Measurements from ENCODE around the gene SLC6A17.

Gene SLC6A17

DNA sequence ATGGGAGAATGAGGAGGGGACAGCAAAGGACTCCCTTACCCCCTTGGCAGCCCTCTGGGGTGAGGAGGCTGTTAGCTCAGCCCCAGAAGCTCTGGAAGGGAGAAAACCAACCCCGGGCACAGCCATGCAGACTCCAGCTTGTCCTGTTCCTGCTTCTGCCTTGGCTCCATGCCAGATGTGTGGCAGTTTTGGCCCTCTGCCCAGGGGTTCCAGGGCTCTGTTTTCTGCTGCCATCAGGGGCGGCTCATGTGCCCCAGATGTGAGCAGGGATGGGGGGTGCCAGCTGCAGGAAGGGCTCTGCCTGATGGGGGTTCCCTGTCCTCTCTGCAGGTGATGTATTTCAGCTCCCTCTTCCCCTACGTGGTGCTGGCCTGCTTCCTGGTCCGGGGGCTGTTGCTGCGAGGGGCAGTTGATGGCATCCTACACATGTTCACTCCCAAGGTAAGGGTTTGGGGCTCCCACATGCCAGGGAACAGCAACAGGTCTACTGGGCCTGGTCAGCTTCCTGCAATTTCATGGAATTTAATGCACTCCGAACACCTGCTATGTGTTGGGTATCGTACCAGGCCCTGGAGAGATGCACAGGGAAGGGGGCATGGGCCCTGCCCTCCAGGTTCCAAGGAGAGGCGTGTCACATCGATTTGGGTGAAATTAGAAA lies 26.1 kb downstream of the SLC6A17 start:
- DNase-seq = no peak

DNA sequence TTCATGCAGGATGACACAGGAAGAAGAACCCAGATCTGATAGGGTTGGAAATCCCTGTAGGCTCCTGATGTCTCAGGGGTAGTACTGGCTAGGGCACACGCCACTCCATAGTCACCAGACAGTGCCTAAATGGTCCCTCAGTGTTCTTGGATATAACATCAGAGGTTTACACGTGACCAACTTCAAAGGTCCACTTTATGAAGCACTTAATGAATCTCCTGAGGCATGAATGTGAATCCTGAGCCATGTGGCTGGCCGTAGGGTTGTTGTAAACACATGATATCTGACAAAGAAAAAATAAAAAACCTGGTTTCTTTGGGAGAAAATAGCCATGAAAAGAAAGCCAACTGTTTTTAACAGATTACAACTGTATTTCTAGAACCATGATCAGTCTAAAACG lies 27.5 kb downstream of the SLC6A17 start:
- DNase-seq = no peak

DNA sequence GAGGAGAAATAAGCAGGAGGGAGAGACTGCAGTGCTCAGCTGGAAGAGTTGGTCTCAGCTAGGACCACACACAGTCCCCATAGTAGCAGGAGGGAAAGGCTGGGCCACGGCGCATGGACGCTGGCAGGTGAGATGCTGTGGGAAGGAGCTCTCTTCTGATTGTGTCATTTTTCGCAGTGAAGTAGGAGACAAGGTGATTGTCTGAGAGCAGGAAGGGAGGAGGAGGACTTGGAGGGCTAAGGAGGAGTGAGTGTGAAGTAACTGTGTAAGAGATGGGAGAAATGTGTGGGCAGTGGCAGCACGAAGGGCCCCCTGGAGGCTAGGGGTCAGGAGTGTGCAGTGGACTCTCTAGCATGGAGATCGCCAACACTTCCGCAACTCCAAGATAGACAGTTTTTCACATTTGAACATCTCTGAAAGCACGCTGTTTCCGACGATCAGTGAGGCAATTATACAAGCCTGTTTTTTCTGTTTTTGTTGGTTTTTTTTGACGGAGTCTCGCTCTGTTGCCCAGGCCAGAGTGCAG lies 33.4 kb downstream of the SLC6A17 start:
- DNase-seq = no peak

- DNase-seq = no peak
Observed at GRCh38 chr1:110184446-110184845, 34.2 kb downstream of the SLC6A17 start.

DNA sequence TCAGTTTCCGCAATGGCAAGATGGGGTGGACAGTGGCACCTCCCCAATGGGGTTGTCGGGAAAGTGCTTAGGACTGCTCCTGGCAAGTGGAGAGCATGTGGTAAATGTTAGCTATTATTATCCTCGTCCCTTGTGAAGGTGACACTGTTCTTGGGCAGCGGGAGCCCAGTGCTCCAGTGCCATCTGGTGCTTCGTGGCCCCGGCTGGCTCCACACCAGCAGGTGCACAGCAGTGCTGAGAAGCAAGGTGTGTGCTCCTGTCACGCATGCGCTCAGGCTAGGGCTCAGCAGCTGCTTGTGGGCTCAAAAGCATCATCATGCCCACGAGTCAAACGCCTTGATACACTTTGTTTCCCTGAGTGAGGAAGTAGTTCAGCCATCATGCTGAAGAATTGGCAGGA lies 34.9 kb downstream of the SLC6A17 start:
- DNase-seq = no peak

- DNase-seq = no peak
Observed at GRCh38 chr1:110186558-110186957, 36.3 kb downstream of the SLC6A17 start.

- no peak for DNase-seq
Observed at GRCh38 chr1:110187139-110187890, 37.0 kb downstream of the SLC6A17 start.

GRCh38 chr1:110188035-110188618 lies 37.8 kb downstream of the SLC6A17 start:
- DNase-seq = no peak

DNA sequence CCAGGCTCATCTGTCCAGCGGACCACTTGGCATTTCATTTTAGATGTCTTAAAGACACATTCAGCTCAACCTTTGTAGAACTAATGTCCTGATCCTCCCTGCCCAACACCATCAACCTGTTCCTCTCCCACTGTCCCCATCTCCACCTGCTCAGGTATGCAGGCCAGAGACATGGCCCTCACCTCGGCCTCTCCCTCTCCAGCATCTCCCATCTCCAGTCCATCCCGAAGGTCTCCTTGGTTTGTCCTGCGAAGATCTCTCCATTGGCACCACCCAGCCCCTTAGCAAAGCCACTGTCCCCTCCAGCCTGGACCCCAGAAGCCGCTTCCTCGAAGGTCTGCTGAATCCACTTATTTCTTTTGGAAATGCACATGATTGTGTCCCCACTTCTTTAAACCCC lies 38.9 kb downstream of the SLC6A17 start:
- no peak for DNase-seq

DNA sequence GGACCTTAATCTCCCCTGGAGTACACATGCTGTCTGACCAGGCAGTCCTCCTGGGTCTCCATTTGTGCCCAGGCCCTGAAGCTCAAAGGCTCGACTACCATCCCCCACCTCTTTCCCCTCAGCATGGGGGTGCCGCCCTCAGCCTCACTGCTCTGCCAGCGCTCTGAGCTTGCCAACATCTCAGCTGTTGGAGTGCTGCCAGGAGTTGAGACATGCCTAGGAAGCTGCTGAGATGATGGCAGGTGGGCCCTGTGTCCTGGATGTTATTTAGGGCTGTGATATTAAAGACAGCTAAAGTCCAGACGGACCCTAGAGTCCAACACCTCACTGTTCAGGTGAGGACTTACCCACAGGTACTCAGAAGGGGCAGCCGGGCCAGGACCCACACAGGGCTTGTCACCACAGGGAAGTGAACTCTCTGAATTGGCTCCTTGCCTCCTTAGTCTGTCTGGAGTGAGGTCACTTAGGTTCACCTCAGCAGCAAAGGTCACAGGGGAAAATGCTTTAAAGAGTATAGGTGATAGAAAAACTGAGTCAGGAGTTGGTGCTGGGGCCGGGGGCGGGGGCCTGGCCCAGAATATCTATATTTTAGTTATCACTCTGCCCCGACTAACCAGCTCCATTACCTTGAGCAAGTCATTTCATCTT lies 40.1 kb downstream of the SLC6A17 start:
- DNase-seq = no peak

DNA sequence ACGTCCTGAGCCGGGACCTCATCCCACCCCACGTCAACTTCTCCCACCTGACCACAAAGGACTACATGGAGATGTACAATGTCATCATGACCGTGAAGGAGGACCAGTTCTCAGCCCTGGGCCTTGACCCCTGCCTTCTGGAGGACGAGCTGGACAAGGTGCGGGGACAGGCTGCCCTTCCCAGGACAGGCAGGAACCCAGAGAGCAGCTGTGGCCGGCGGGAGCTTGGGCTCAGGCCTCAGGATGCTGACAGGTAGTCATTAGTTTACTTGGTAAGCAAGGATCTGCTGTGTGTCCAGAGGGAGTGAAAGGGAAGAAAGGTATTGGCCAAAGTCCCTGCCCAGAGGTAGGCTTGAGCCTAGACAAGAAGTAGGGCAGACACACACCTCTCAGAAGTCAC lies 42.2 kb downstream of the SLC6A17 start:
- DNase-seq = no peak

DNA sequence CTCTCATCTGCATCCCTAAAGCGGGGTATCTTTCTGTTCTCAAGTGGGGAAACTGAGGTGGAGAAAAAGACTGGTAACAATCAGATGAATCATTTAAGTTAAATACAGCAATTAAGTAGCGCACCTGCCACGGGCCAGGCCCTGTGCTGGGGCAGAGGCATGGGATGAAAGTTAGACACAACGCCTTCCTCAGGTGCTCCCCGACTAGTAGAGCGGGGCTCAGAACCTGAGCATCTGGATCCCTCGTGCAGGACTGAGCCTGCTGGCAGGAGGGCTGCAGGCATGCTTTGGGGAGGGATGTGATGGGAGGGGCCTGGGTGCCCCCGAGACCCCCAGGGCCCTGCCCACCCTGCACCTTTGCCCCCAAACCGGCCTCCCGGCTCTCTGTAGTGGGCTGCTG lies 44.9 kb downstream of the SLC6A17 start:
- DNase-seq = no peak

GRCh38 chr1:110196917-110197765 lies 46.8 kb downstream of the SLC6A17 start:
- peak; percentile 68 for DNase-seq

DNA sequence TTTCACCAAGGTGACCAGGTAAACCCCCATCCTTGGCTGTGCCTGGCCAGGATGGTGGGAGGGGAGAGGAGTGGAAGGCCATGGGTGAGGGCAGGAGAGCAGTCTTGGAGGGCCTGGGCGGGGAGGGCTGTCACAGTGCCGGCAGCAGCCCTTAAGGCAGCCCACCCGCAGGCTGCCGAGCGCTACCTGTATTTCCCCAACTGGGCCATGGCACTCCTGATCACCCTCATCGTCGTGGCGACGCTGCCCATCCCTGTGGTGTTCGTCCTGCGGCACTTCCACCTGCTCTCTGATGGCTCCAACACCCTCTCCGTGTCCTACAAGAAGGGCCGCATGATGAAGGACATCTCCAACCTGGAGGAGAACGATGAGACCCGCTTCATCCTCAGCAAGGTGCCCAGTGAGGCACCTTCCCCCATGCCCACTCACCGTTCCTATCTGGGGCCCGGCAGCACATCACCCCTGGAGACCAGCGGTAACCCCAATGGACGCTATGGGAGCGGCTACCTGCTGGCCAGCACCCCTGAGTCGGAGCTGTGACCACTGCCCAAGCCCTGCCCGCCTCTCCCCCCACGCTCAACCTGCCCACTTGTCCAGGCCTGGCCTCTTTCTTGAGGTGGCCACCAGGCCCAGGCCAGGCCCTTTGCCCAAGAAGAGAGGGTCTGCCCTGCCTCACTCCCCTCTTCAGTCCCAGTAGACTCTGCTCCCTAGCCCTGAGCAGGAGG lies 47.8 kb downstream of the SLC6A17 start:
- no peak for DNase-seq

- no peak for DNase-seq
Observed at GRCh38 chr1:110198746-110199145, 48.5 kb downstream of the SLC6A17 start.

DNA sequence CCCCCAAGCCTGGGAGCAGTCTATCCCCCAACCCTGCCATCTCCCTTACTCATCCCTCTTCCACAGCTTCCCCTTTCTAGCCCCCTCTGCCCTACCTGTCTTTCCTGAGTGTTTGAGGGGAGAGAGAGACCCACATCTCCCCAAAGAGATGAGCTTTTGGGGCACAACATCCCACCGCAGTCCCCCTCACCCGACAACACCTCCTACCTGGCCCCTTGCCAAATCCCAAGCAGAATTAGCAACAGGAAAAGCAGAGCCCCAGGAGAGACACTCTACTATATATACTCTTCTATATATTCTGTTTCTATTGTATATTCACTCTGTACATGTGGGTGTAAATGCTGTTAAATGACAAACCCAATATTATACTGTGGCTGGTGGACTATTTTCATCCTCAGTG lies 49.9 kb downstream of the SLC6A17 start:
- DNase-seq = no peak

- DNase-seq = no peak
Observed at GRCh38 chr1:110200666-110201065, 50.4 kb downstream of the SLC6A17 start.

- DNase-seq = no peak
Observed at GRCh38 chr1:110201157-110201825, 51.0 kb downstream of the SLC6A17 start.

- DNase-seq = peak; percentile 84
Observed at GRCh38 chr1:110203021-110203661, 52.8 kb downstream of the SLC6A17 start.

GRCh38 chr1:110205156-110205555 lies 54.9 kb downstream of the SLC6A17 start:
- DNase-seq = no peak
